ENCODE data around the gene COPS3.
"Not testable (repeated sequence)": the region's sequence is repeated elsewhere in the genome, so short reads cannot be mapped to it uniquely, and the experiment has no call there.

Gene COPS3

GRCh38 chr17:17301659-17302058 is 20.6 kb upstream of the COPS3 start:
- DNase-seq (ENCODE audit: low read depth): not testable (repeated sequence)

GRCh38 chr17:17300624-17301568 is 19.9 kb upstream of the COPS3 start:
- peak; percentile 57 for DNase-seq (ENCODE audit: low read depth)

GRCh38 chr17:17298108-17298507 is 17.1 kb upstream of the COPS3 start:
- DNase-seq (ENCODE audit: low read depth): no peak

GRCh38 chr17:17297217-17297616 is 16.2 kb upstream of the COPS3 start:
- no peak for DNase-seq (ENCODE audit: low read depth)

- no peak for DNase-seq (ENCODE audit: low read depth)
Measured at GRCh38 chr17:17295141-17295540, 14.1 kb upstream of the COPS3 start.

- no peak for DNase-seq (ENCODE audit: low read depth)
Measured at GRCh38 chr17:17289701-17290100, 8.7 kb upstream of the COPS3 start.

GRCh38 chr17:17289086-17289485 is 8.0 kb upstream of the COPS3 start:
- DNase-seq (ENCODE audit: low read depth): no peak

- no peak for DNase-seq (ENCODE audit: low read depth)
Measured at GRCh38 chr17:17285951-17286350, 4.9 kb upstream of the COPS3 start.

- no peak for DNase-seq (ENCODE audit: low read depth)
Measured at GRCh38 chr17:17279316-17279715, 1.7 kb downstream of the COPS3 start.

- DNase-seq (ENCODE audit: low read depth): not testable (repeated sequence)
Measured at GRCh38 chr17:17277431-17277830, 3.6 kb downstream of the COPS3 start.

- no peak for DNase-seq (ENCODE audit: low read depth)
Measured at GRCh38 chr17:17275971-17276370, 5.1 kb downstream of the COPS3 start.

GRCh38 chr17:17269926-17270773 is 10.9 kb downstream of the COPS3 start:
- no peak for DNase-seq (ENCODE audit: low read depth)

GRCh38 chr17:17264430-17264829 is 16.6 kb downstream of the COPS3 start:
- no peak for DNase-seq (ENCODE audit: low read depth)

GRCh38 chr17:17258998-17259397 is 22.0 kb downstream of the COPS3 start:
- DNase-seq (ENCODE audit: low read depth): no peak

GRCh38 chr17:17258011-17258410 is 23.0 kb downstream of the COPS3 start:
- DNase-seq (ENCODE audit: low read depth): no peak

- DNase-seq (ENCODE audit: low read depth): no peak
Measured at GRCh38 chr17:17256316-17256715, 24.7 kb downstream of the COPS3 start.

- not testable (repeated sequence) for DNase-seq (ENCODE audit: low read depth)
Measured at GRCh38 chr17:17255689-17256088, 25.4 kb downstream of the COPS3 start.

GRCh38 chr17:17254036-17254435 is 27.0 kb downstream of the COPS3 start:
- DNase-seq (ENCODE audit: low read depth): peak; percentile 71

- DNase-seq (ENCODE audit: low read depth): peak; percentile 21
Measured at GRCh38 chr17:17253406-17253805, 27.6 kb downstream of the COPS3 start.

GRCh38 chr17:17252149-17252661 is 28.8 kb downstream of the COPS3 start:
- DNase-seq (ENCODE audit: low read depth): peak; percentile 14

- no peak for DNase-seq (ENCODE audit: low read depth)
Measured at GRCh38 chr17:17246879-17247278, 34.2 kb downstream of the COPS3 start.

- DNase-seq (ENCODE audit: low read depth): no peak
Measured at GRCh38 chr17:17243163-17243562, 37.9 kb downstream of the COPS3 start.

- no peak for DNase-seq (ENCODE audit: low read depth)
Measured at GRCh38 chr17:17242246-17242645, 38.8 kb downstream of the COPS3 start.

All from amniotic epithelial cell (primary cell).